MCF 10A (cell line): ENCODE data around the gene NKTR. TPM values are rescaled to one million over a fixed set of nuclear protein-coding genes. Genes with fewer than 3 reads are reported as not detected.

Experiments
- BruUV-seq: library from RNA; stranded (reverse); fragments of 400-500 nt; replicated peaks from 2 replicates; lab custom pipeline; 2021; lab: Mats Ljungman, UMichigan
- CTCF ChIA-PET: fragments of 300-600 bp; sonication (Branson Sonifier 250); formaldehyde crosslinking; extraction: SDS; loops from one replicate; lab custom pipeline; 2021; ENCODE audit warnings: antibody characterized with exemption, inconsistent platforms; lab: Yijun Ruan, JAX
- POLR2A ChIA-PET: fragments of 300-600, 350-650 bp; sonication (Branson Sonifier 250); formaldehyde crosslinking; extraction: SDS; loops from one replicate; lab custom pipeline; 2020; ENCODE audit warnings: antibody characterized with exemption, inconsistent platforms; lab: Yijun Ruan, JAX
- DNase-seq: peaks from one replicate; pipeline ENCODE4 v3.0.0-alpha.2; 2018; ENCODE audit not compliant: unreplicated experiment
- H3K27ac Mint-ChIP-seq: one replicate; pipeline ENCODE4 v1.8.0; 2022; ENCODE audit warnings: mild to moderate bottlenecking, low read depth, mixed read lengths; ENCODE audit not compliant: unreplicated experiment
- H3K27me3 Mint-ChIP-seq: one replicate; pipeline ENCODE4 v1.8.0; 2022; ENCODE audit warnings: mixed read lengths; ENCODE audit not compliant: insufficient read depth, unreplicated experiment
- H3K36me3 Mint-ChIP-seq: one replicate; pipeline ENCODE4 v1.8.0; 2022; ENCODE audit warnings: mild to moderate bottlenecking, moderate library complexity, mixed read lengths; ENCODE audit not compliant: insufficient read depth, unreplicated experiment
- H3K4me1 Mint-ChIP-seq: one replicate; pipeline ENCODE4 v1.8.0; 2022; ENCODE audit warnings: mixed read lengths; ENCODE audit not compliant: insufficient read depth, unreplicated experiment
- H3K4me3 Mint-ChIP-seq: one replicate; pipeline ENCODE4 v1.8.0; 2022; ENCODE audit warnings: mild to moderate bottlenecking, moderate library complexity, mixed read lengths; ENCODE audit not compliant: unreplicated experiment
- H3K9me3 Mint-ChIP-seq: one replicate; pipeline ENCODE4 v1.8.0; 2022; ENCODE audit warnings: mixed read lengths; ENCODE audit not compliant: unreplicated experiment
- intact Hi-C: fragments of 100-400 bp; cut with micrococcal nuclease; formaldehyde crosslinking; loops from 2 replicates; pipeline ENCODE4 v1.14.1; 2022
- total RNA-seq: library from RNA; stranded (reverse); gene quantifications from 2 replicates; pipeline ENCODE4 v1.2.3, GENCODE V29; 2022
- TF ChIP-seq, protein P1 (sequence below): fragments of 200-600 bp; IDR thresholded peaks from one replicate; pipeline ENCODE4 v1.8.0; 2022; ENCODE audit warnings: antibody characterized with exemption, mild to moderate bottlenecking; ENCODE audit not compliant: unreplicated experiment

Gene NKTR
- total RNA-seq, 1 experiment from 2014 or later, result 63.5 TPM

DNA sequence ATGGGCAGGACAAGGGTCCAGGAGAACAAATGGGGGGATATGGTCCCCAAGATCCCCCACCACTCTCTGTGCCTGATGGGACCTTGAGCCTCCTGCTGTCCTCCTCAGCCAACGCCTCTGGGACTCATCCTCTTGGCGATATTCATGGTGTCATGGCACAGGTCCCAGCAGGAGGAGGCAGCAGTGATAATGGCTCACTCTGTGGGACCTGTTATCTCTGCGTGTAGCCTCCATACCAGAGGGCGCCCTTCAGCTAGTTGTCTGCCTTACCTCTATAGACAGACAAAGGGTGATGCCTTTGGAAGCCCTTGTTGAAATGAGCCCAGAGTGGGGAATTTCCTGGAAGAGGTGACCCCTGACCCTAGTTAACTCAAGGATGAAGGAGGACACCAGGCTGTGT, 60.4 kb downstream of the NKTR start:
- H3K4me1 Mint-ChIP-seq, result peaks cover 19% of the 10 kb centered on the region
- peaks cover 30% of the 10 kb centered on the region for H3K36me3 Mint-ChIP-seq
- POLR2A ChIA-PET, result interaction anchor here (0.8 to 1.0 kb wide), 2 partner anchors 8 to 9 kb away, joined by 3 to 4 read pairs; partner anchors contain the start of gene ZBTB47
- no peak overlapping the region for H3K27ac Mint-ChIP-seq
- no peak overlapping the region for H3K4me3 Mint-ChIP-seq
- DNase-seq, result no peak
- CTCF ChIA-PET, result interaction anchor here (1.3 to 1.4 kb wide), 2 partner anchors 9 to 82 kb away, joined by 3 to 6 read pairs; no protein-coding TSS in a partner anchor
- intact Hi-C loops, result no loop called here
- BruUV-seq, result no TSS peak
- TF ChIP-seq, protein P1, sequence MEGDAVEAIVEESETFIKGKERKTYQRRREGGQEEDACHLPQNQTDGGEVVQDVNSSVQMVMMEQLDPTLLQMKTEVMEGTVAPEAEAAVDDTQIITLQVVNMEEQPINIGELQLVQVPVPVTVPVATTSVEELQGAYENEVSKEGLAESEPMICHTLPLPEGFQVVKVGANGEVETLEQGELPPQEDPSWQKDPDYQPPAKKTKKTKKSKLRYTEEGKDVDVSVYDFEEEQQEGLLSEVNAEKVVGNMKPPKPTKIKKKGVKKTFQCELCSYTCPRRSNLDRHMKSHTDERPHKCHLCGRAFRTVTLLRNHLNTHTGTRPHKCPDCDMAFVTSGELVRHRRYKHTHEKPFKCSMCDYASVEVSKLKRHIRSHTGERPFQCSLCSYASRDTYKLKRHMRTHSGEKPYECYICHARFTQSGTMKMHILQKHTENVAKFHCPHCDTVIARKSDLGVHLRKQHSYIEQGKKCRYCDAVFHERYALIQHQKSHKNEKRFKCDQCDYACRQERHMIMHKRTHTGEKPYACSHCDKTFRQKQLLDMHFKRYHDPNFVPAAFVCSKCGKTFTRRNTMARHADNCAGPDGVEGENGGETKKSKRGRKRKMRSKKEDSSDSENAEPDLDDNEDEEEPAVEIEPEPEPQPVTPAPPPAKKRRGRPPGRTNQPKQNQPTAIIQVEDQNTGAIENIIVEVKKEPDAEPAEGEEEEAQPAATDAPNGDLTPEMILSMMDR, result peak; percentile 14
- no peaks in the 10 kb centered on the region for H3K9me3 Mint-ChIP-seq
- no peaks in the 10 kb centered on the region for H3K27me3 Mint-ChIP-seq

DNA sequence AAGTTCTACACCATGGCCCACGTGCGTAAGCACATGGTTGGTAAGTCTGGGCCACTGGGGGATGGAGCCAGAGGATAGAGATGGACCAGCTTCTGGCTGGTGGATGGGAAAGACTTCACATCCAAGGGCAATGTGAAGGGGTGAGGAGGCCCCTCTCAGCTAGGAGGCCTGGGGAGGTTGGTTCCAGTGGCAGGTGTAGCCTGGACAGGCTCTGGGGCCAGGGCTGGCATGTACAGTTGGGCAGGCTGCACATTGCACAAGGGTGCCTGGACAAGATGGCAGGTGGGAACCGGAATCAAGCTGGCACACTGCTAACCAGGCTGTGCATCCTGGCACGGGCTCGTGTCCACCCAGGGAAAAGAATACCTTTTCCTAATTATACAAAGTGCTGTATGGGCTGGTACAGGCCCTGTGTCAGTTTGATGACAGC, 61.1 kb downstream of the NKTR start:
- POLR2A ChIA-PET, result interaction anchor here (0.5 to 1.0 kb wide), 4 partner anchors 8 to 154 kb away, joined by 3 to 4 read pairs (median 4); partner anchors contain the start of gene ZBTB47
- Mint-ChIP-seq H3K4me3 (no peak overlapping the region), H3K27ac (no peak overlapping the region), H3K36me3 (peaks cover 29% of the 10 kb centered on the region), H3K4me1 (peaks cover 12% of the 10 kb centered on the region), H3K9me3 (no peaks in the 10 kb centered on the region), H3K27me3 (no peaks in the 10 kb centered on the region)
- intact Hi-C loops, result no loop called here
- no TSS peak for BruUV-seq
- TF ChIP-seq, protein P1, result no peak
- CTCF ChIA-PET, result interaction anchor here (1.3 to 1.4 kb wide), 2 partner anchors 9 to 81 kb away, joined by 3 to 6 read pairs; no protein-coding TSS in a partner anchor
- DNase-seq, result no peak

DNA sequence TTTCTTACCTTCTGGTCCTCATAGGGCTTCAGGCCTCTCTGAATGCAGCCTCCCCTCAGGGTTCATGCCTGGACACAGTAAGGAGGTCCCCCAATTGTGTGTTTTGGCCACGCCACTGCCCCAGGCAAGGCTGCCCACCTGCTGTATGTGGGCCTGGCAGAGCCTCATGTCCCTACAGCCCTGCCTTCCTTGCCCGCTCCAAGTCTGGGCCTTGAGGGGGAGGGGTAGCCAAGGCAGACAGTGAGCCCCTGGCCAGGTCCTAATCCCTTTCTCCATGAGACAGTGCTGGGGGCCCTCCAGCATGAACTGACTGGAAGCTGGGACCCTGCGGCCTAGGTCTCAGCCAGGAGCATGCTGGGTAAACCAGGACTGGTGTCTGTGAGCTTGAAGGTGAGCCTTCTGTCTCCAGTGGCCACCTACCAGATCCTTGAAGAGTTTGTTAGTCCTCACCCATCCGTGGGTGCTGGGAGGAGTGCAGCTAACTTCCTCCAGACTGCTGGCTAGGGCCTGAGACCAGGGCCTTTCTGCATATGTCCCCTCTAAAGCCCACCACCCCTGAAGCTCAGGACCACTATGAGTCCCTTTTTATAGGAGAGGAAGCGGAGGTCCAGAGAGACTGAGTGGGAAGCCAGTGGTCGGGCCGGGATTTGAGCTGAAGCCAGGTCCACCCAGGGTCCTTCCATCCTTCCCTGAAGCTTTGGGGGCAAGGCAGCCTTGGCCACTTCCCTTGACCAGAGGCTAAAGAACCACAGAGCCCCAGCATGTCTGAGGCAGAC, 61.7 kb downstream of the NKTR start:
- Mint-ChIP-seq H3K36me3 (peaks cover 24% of the 10 kb centered on the region), H3K27ac (no peak overlapping the region), H3K4me1 (peaks cover 12% of the 10 kb centered on the region), H3K9me3 (no peaks in the 10 kb centered on the region), H3K27me3 (no peaks in the 10 kb centered on the region), H3K4me3 (no peak overlapping the region)
- POLR2A ChIA-PET, result interaction anchor here (0.5 to 1.0 kb wide), 5 partner anchors 15 to 154 kb away, joined by 3 to 7 read pairs (median 3); no protein-coding TSS in a partner anchor
- intact Hi-C loops, result no loop called here
- no TSS peak for BruUV-seq
- TF ChIP-seq, protein P1, result no peak
- CTCF ChIA-PET, result interaction anchor here (0.7 to 1.4 kb wide), 3 partner anchors 10 to 93 kb away, joined by 3 to 6 read pairs (median 3); no protein-coding TSS in a partner anchor
- DNase-seq, result no peak
